RWPE2 (cell line): Measurements from ENCODE around the gene NEU1.
"Not testable (repeated sequence)": the region's sequence is repeated elsewhere in the genome, so short reads cannot be mapped to it uniquely, and the experiment has no call there.

Source experiments
- ATAC-seq: fragments of 200-7000 bp; cut with Tn5 transposase; 3 replicates; pipeline ENCODE4 v1.9.1; 2021; ENCODE audit warnings: low read depth
- DNase-seq: peaks from one replicate; pipeline ENCODE4 v3.0.0-alpha.2; 2020; ENCODE audit warnings: low spot score
- H3K27ac ChIP-seq: fragments of 450-650 bp; 2 replicates; pipeline ENCODE4 v1.5.1; 2017; ENCODE audit warnings: mild to moderate bottlenecking; ENCODE audit not compliant: poor library complexity, severe bottlenecking
- H3K27me3 ChIP-seq: fragments of 250-450 bp; sonication (Bioruptor Pico); 2 replicates; pipeline ENCODE4 v1.5.1; 2021; ENCODE audit warnings: mild to moderate bottlenecking, moderate library complexity; ENCODE audit not compliant: insufficient read depth, poor library complexity, severe bottlenecking
- H3K36me3 ChIP-seq: fragments of 250-450 bp; sonication (Bioruptor Pico); 2 replicates; pipeline ENCODE4 v1.5.1; 2020; ENCODE audit warnings: low read depth, mild to moderate bottlenecking, moderate library complexity
- H3K4me1 ChIP-seq: fragments of 250-450 bp; sonication (Bioruptor Pico); 2 replicates; pipeline ENCODE4 v1.5.1; 2021; ENCODE audit warnings: mild to moderate bottlenecking, moderate library complexity; ENCODE audit not compliant: insufficient read depth, poor library complexity, severe bottlenecking
- H3K4me3 ChIP-seq: fragments of 250-450 bp; sonication (Bioruptor Pico); 2 replicates; pipeline ENCODE4 v1.5.1; 2021; ENCODE audit warnings: mild to moderate bottlenecking, moderate library complexity; ENCODE audit not compliant: severe bottlenecking
- H3K9me3 ChIP-seq: fragments of 250-450 bp; sonication (Bioruptor Pico); 2 replicates; pipeline ENCODE4 v1.5.1; 2021; ENCODE audit warnings: mild to moderate bottlenecking, moderate library complexity; ENCODE audit not compliant: severe bottlenecking
- TF ChIP-seq, protein P1 (sequence below): fragments of 450-650 bp; IDR thresholded peaks from one replicate; pipeline ENCODE4 v1.5.1; 2017; ENCODE audit warnings: mild to moderate bottlenecking, moderate library complexity; ENCODE audit not compliant: poor library complexity, severe bottlenecking

The NEU1 gene

GRCh38 chr6:31862344-31863235, at the start of gene NEU1:
Gene NEU1, minus strand, starts transcription at chr6:31862821. Its CDS starts 45 bp downstream, at chr6:31862776.
- ATAC-seq (peak; percentile 96), DNase-seq (peak; percentile 100)
- Histone ChIP-seq H3K27me3 (no peaks in the 10 kb centered on the region), H3K27ac (peak within 1 kb of the TSS; percentile 60), H3K4me3 (peak within 1 kb of the TSS; percentile 66), H3K36me3 (0 out of 2 replicates have a peak, but pooled peaks cover 13% of the 10 kb centered on the region), H3K9me3 (no peaks in the 10 kb centered on the region), H3K4me1 (no peaks in the 10 kb centered on the region)
- TF ChIP-seq, protein P1, sequence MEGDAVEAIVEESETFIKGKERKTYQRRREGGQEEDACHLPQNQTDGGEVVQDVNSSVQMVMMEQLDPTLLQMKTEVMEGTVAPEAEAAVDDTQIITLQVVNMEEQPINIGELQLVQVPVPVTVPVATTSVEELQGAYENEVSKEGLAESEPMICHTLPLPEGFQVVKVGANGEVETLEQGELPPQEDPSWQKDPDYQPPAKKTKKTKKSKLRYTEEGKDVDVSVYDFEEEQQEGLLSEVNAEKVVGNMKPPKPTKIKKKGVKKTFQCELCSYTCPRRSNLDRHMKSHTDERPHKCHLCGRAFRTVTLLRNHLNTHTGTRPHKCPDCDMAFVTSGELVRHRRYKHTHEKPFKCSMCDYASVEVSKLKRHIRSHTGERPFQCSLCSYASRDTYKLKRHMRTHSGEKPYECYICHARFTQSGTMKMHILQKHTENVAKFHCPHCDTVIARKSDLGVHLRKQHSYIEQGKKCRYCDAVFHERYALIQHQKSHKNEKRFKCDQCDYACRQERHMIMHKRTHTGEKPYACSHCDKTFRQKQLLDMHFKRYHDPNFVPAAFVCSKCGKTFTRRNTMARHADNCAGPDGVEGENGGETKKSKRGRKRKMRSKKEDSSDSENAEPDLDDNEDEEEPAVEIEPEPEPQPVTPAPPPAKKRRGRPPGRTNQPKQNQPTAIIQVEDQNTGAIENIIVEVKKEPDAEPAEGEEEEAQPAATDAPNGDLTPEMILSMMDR, result no peak

GRCh38 chr6:31911826-31912585, 49.4 kb upstream of the NEU1 start:
- H3K4me1 ChIP-seq, result peaks cover 16% of the 10 kb centered on the region
- no peak for ATAC-seq
- no peak for DNase-seq
- H3K9me3 ChIP-seq, result no peaks in the 10 kb centered on the region
- H3K36me3 ChIP-seq, result no peaks in the 10 kb centered on the region
- H3K27ac ChIP-seq, result peak overlapping the region; percentile 46
- H3K4me3 ChIP-seq, result no peak overlapping the region
- TF ChIP-seq, protein P1, result no peak
- no peaks in the 10 kb centered on the region for H3K27me3 ChIP-seq

GRCh38 chr6:31909298-31909697, 46.7 kb upstream of the NEU1 start:
- H3K4me1 ChIP-seq, result peaks cover 16% of the 10 kb centered on the region
- not testable (repeated sequence) for H3K27ac ChIP-seq, H3K27me3 ChIP-seq, H3K9me3 ChIP-seq, DNase-seq, H3K36me3 ChIP-seq, ATAC-seq, H3K4me3 ChIP-seq

- Histone ChIP-seq H3K27ac (no peak overlapping the region), H3K4me3 (no peak overlapping the region)
- no peak for DNase-seq
Measured at GRCh38 chr6:31908791-31909190, 46.2 kb upstream of the NEU1 start.

DNA sequence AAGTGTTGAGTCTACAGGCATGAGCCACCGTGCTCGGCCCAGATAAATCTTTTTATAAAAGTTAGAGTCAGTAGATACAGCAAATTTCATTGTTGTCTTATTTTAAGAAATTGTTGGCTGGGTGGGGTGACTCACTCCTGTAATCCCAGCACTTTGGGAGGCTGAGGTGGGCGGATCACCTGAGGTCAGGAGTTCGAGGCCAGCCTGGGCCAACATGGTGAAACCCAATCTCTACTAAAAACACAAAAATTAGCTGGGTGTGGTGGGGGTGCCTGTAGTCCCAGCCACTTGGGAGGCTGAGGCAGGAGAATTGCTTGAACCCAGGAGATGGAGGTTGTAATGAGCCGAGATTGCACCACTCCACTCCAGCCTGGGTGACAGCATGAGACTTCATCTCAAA, 45.6 kb upstream of the NEU1 start:
- not testable (repeated sequence) for H3K4me3 ChIP-seq
- peaks cover 16% of the 10 kb centered on the region for H3K4me1 ChIP-seq

More at GRCh38 chr6:31908791-31909190, 46.2 kb upstream of the NEU1 start:
- H3K27me3 ChIP-seq, result no peaks in the 10 kb centered on the region
- TF ChIP-seq, protein P1, result no peak
- 0 out of 3 replicates have a peak, but pooled peaks have one; percentile 33 for ATAC-seq
- H3K9me3 ChIP-seq, result no peaks in the 10 kb centered on the region
- no peaks in the 10 kb centered on the region for H3K36me3 ChIP-seq
- H3K4me1 ChIP-seq, result peaks cover 16% of the 10 kb centered on the region

More for the DNA sequence above, 45.6 kb upstream of the NEU1 start:
- not testable (repeated sequence) for H3K9me3 ChIP-seq, DNase-seq, H3K36me3 ChIP-seq, ATAC-seq, H3K27me3 ChIP-seq, H3K27ac ChIP-seq
